GM12872 (cell line): ENCODE data around the gene SLC12A8.

Source experiments
- TF ChIP-seq, protein P1 (sequence below): IDR thresholded peaks from 3 replicates; pipeline ENCODE4 v1.5.1; 2011; ENCODE audit warnings: low read depth, mild to moderate bottlenecking, low read length, moderate library complexity; ENCODE audit not compliant: insufficient read depth

The SLC12A8 gene

GRCh38 chr3:125083776-125084175 lies 128.8 kb downstream of the SLC12A8 start:
- TF ChIP-seq, protein P1, sequence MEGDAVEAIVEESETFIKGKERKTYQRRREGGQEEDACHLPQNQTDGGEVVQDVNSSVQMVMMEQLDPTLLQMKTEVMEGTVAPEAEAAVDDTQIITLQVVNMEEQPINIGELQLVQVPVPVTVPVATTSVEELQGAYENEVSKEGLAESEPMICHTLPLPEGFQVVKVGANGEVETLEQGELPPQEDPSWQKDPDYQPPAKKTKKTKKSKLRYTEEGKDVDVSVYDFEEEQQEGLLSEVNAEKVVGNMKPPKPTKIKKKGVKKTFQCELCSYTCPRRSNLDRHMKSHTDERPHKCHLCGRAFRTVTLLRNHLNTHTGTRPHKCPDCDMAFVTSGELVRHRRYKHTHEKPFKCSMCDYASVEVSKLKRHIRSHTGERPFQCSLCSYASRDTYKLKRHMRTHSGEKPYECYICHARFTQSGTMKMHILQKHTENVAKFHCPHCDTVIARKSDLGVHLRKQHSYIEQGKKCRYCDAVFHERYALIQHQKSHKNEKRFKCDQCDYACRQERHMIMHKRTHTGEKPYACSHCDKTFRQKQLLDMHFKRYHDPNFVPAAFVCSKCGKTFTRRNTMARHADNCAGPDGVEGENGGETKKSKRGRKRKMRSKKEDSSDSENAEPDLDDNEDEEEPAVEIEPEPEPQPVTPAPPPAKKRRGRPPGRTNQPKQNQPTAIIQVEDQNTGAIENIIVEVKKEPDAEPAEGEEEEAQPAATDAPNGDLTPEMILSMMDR: no peak

GRCh38 chr3:125080077-125080476 lies 132.5 kb downstream of the SLC12A8 start:
- TF ChIP-seq, protein P1: no peak

- TF ChIP-seq, protein P1: no peak
Observed at GRCh38 chr3:125079675-125080045, 132.9 kb downstream of the SLC12A8 start.

- TF ChIP-seq, protein P1: no peak
Observed at GRCh38 chr3:125078951-125079674, 133.4 kb downstream of the SLC12A8 start.

DNA sequence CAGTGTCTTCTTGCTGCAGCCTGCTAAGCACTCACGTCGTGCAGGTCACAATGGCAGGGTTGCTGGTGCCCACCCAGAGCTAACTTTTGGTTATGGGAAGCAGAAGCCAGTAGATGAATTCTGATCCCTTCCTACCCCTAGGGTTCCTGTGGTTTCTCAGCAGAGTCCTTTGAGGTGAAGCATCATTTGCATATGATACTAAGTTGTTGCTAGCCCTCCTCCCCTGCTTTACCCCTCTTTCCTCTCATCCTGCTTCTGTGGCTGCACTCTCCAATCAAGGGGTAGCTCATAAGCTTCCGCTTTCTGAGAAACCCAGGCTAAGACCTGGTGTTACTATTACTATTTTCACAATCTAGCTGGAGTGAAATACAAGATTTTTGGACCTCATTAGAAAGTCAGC lies 134.7 kb downstream of the SLC12A8 start:
- TF ChIP-seq, protein P1: no peak

GRCh38 chr3:125076464-125076863 lies 136.1 kb downstream of the SLC12A8 start:
- TF ChIP-seq, protein P1: no peak

GRCh38 chr3:125075738-125076137 lies 136.8 kb downstream of the SLC12A8 start:
- TF ChIP-seq, protein P1: 0 out of 3 replicates have a peak, but pooled peaks have one; percentile 8
